DND-41 (cell line): ENCODE measurements around the gene TEN1.
A peak's percentile ranks its signal among the peaks of the same experiment; 100 is the strongest.

Experiments
- ATAC-seq: fragments of 200-7000 bp; cut with Tn5 transposase; 3 replicates; pipeline ENCODE4 v1.9.1; 2021; ENCODE audit warnings: low read depth; ENCODE audit not compliant: insufficient read depth
- DNase-seq: peaks from one replicate; pipeline ENCODE4 v3.0.0-alpha.2; 2020
- H2AFZ ChIP-seq: 2 replicates; pipeline ENCODE4 v1.6.0; 2012; ENCODE audit warnings: low read depth, low read length
- H3K27ac ChIP-seq: 2 replicates; pipeline ENCODE4 v1.5.1; 2012; ENCODE audit warnings: low read length, inconsistent platforms
- H3K27me3 ChIP-seq: fragments of 200-600 bp; sonication (generic); 2 replicates; pipeline ENCODE4 v1.6.0; 2012; ENCODE audit warnings: low read length, mild to moderate bottlenecking, inconsistent platforms; ENCODE audit not compliant: insufficient read depth, poor library complexity
- H3K36me3 ChIP-seq: 2 replicates; pipeline ENCODE4 v1.5.1; 2012; ENCODE audit warnings: low read length, inconsistent platforms; ENCODE audit not compliant: insufficient read depth
- H3K4me1 ChIP-seq: 2 replicates; pipeline ENCODE4 v1.5.1; 2012; ENCODE audit warnings: mild to moderate bottlenecking, low read length; ENCODE audit not compliant: insufficient read depth
- H3K4me2 ChIP-seq: 2 replicates; pipeline ENCODE4 v1.6.0; 2012; ENCODE audit warnings: mild to moderate bottlenecking, moderate library complexity, low read length, inconsistent platforms; ENCODE audit not compliant: insufficient read depth
- H3K4me3 ChIP-seq, 2 experiments: fragments of 200-600 bp in 1 of 2; shearing (Covaris generic) in 1 of 2; 2 replicates each; pipeline ENCODE4 v1.5.1; 2012 to 2016; ENCODE audit warnings: inconsistent platforms in 2 of 2, low read length in 2 of 2, mild to moderate bottlenecking in 2 of 2, low read depth in 1 of 2, moderate library complexity in 1 of 2
- H3K79me2 ChIP-seq: 2 replicates; pipeline ENCODE4 v1.6.0; 2012; ENCODE audit warnings: low read length, inconsistent platforms; ENCODE audit not compliant: insufficient read depth
- H3K9ac ChIP-seq: 2 replicates; pipeline ENCODE4 v1.6.0; 2012; ENCODE audit warnings: low read depth, mild to moderate bottlenecking, inconsistent platforms, low read length, moderate library complexity
- H3K9me3 ChIP-seq: 2 replicates; pipeline ENCODE4 v1.5.1; 2012; ENCODE audit warnings: low read length, moderate library complexity, mild to moderate bottlenecking, inconsistent platforms; ENCODE audit not compliant: insufficient read depth, severe bottlenecking
- H4K20me1 ChIP-seq: 2 replicates; pipeline ENCODE4 v1.6.0; 2012; ENCODE audit warnings: low read length; ENCODE audit not compliant: insufficient read depth
- CTCF ChIP-seq: IDR thresholded peaks from 2 replicates; pipeline ENCODE4 v1.5.1; 2012; ENCODE audit warnings: borderline replicate concordance, low read length, moderate library complexity, mild to moderate bottlenecking; ENCODE audit not compliant: poor library complexity, severe bottlenecking; ENCODE audit errors: extremely low read depth
- EZH2 ChIP-seq: IDR thresholded peaks from 3 replicates; pipeline ENCODE4 v1.6.1; 2012; ENCODE audit warnings: borderline replicate concordance, low read depth, mild to moderate bottlenecking, moderate library complexity, low read length, inconsistent platforms; ENCODE audit not compliant: severe bottlenecking

The TEN1 gene

GRCh38 chr17:76014100-76014924 is 35.3 kb downstream of the TEN1 start:
- DNase-seq: peak; percentile 82
- peak; percentile 99 for ATAC-seq
- TF ChIP-seq EZH2 (no peak), CTCF (peak; percentile 96)
- Histone ChIP-seq H4K20me1 (no peaks in the 10 kb centered on the region), H3K27me3 (no peaks in the 10 kb centered on the region), H3K27ac (peak overlapping the region; percentile 59), H3K79me2 (no peaks in the 10 kb centered on the region), H3K4me1 (peaks cover 8% of the 10 kb centered on the region), H3K4me3 (no peak overlapping the region), H3K9ac (peak overlapping the region; percentile 27; the same call in 1 of the 2 replicates), H3K36me3 (no peaks in the 10 kb centered on the region), H3K4me2 (0 out of 2 replicates have a peak overlapping the region, but pooled peaks have one; percentile 16), H2AFZ (peak overlapping the region; percentile 62), H3K9me3 (no peaks in the 10 kb centered on the region)

GRCh38 chr17:76014925-76015261 is 35.9 kb downstream of the TEN1 start:
- H3K9me3 ChIP-seq: no peaks in the 10 kb centered on the region
- H2AFZ ChIP-seq: no peak overlapping the region
- no peak for TF ChIP-seq EZH2
- TF ChIP-seq CTCF: no peak
- H3K79me2 ChIP-seq: no peaks in the 10 kb centered on the region
- no peak overlapping the region for H3K9ac ChIP-seq
- H3K36me3 ChIP-seq: no peaks in the 10 kb centered on the region
- no peak for ATAC-seq
- no peak for DNase-seq
- peaks cover 8% of the 10 kb centered on the region for H3K4me1 ChIP-seq
- H4K20me1 ChIP-seq: no peaks in the 10 kb centered on the region
- H3K27me3 ChIP-seq: no peaks in the 10 kb centered on the region
- no peak overlapping the region for H3K4me2 ChIP-seq
- H3K27ac ChIP-seq: no peak overlapping the region
- no peak overlapping the region for H3K4me3 ChIP-seq

- Histone ChIP-seq H3K4me1 (peaks cover 8% of the 10 kb centered on the region), H2AFZ (no peak overlapping the region), H3K9ac (no peak overlapping the region), H3K79me2 (no peaks in the 10 kb centered on the region), H4K20me1 (no peaks in the 10 kb centered on the region), H3K27ac (no peak overlapping the region), H3K36me3 (no peaks in the 10 kb centered on the region), H3K27me3 (no peaks in the 10 kb centered on the region), H3K9me3 (no peaks in the 10 kb centered on the region), H3K4me2 (no peak overlapping the region), H3K4me3 (no peak overlapping the region)
- TF ChIP-seq CTCF: no peak
- no peak for TF ChIP-seq EZH2
- DNase-seq (no peak), ATAC-seq (no peak)
These were observed 38.7 kb downstream of the TEN1 start for GRCh38 chr17:76017481-76018339.
